Endothelial cell of umbilical vein (primary cell): Measurements from ENCODE around the gene ERAL1. TPM values are rescaled to one million over a fixed set of nuclear protein-coding genes. Genes with fewer than 3 reads are reported as not detected.

Experiments used
- BruUV-seq: library from RNA; stranded (reverse); fragments of 400-500 nt; replicated peaks from 2 replicates; lab custom pipeline; 2021; lab: Mats Ljungman, UMichigan
- CTCF ChIA-PET: fragments of 300-600, 350-600 bp; sonication (Branson Sonifier 250); formaldehyde crosslinking; loops from one replicate; lab custom pipeline; 2021; ENCODE audit warnings: antibody characterized with exemption, inconsistent platforms; lab: Charles Lee
- POLR2A ChIA-PET: fragments of 300-600, 350-600 bp; sonication (Branson Sonifier 250); formaldehyde crosslinking; loops from one replicate; lab custom pipeline; 2021; ENCODE audit warnings: antibody characterized with exemption, inconsistent platforms; lab: Charles Lee
- DNase-seq: peaks from one replicate; pipeline ENCODE4 v3.0.0-alpha.2; 2011; ENCODE audit warnings: low read depth, low spot score
- FAIRE-seq: peaks from 2 replicates; lab custom pipeline; 2011; peaks lifted over from hg19 to GRCh38; lab: Jason Lieb, UNC
- H2AFZ ChIP-seq: 2 replicates; pipeline ENCODE4 v1.6.0; 2012; ENCODE audit warnings: low read depth, low read length, control low read depth, inconsistent platforms
- H3K27ac ChIP-seq: 2 replicates; pipeline ENCODE4 v1.5.1; 2011; ENCODE audit warnings: low read depth, mild to moderate bottlenecking, control low read depth, low read length, moderate library complexity; ENCODE audit not compliant: insufficient read depth
- H3K27me3 ChIP-seq, 2 experiments: 2 replicates each; pipeline versions ENCODE4 v1.6.0 to v1.6.1; 2011; ENCODE audit warnings: low read length in 2 of 2, mixed read lengths in 1 of 2; ENCODE audit not compliant: control insufficient read depth in 2 of 2, insufficient read depth in 2 of 2
- H3K36me3 ChIP-seq, 2 experiments: 2 replicates in 1 of 2; 3 replicates in 1 of 2; pipeline ENCODE4 v1.5.1; 2011; ENCODE audit warnings: low read length in 2 of 2, mild to moderate bottlenecking in 1 of 2, moderate library complexity in 1 of 2; ENCODE audit not compliant: control insufficient read depth in 2 of 2, insufficient read depth in 2 of 2; ENCODE audit errors: extremely low read depth in 1 of 2
- H3K4me1 ChIP-seq: 3 replicates; pipeline ENCODE4 v1.5.1; 2011; ENCODE audit warnings: mild to moderate bottlenecking, low read length; ENCODE audit not compliant: control insufficient read depth, insufficient read depth; ENCODE audit errors: extremely low read depth
- H3K4me2 ChIP-seq: 2 replicates; pipeline ENCODE4 v1.6.1; 2011; ENCODE audit warnings: low read length, control low read depth, mixed read lengths; ENCODE audit not compliant: insufficient read depth
- H3K4me3 ChIP-seq, 3 experiments: fragments of 200-600 bp in 1 of 3; sonication (generic), shearing (Covaris generic) in 1 of 3; replicated peaks in 1 of 3; 2 replicates each; pipeline ENCODE4 v1.5.1; 2011 to 2016; ENCODE audit warnings: control low read depth in 3 of 3, low read length in 3 of 3, mild to moderate bottlenecking in 2 of 3, inconsistent platforms in 1 of 3, low read depth in 1 of 3, moderate library complexity in 1 of 3; ENCODE audit not compliant: insufficient read depth in 1 of 3
- H3K79me2 ChIP-seq: 2 replicates; pipeline ENCODE4 v1.6.0; 2012; ENCODE audit warnings: low read length, inconsistent platforms; ENCODE audit not compliant: control insufficient read depth, insufficient read depth
- H3K9ac ChIP-seq: replicated peaks from 2 replicates; pipeline ENCODE3; 2011; ENCODE audit warnings: low read length, control low read depth; ENCODE audit not compliant: insufficient read depth; ENCODE audit errors: extremely low read depth
- H3K9me1 ChIP-seq: replicated peaks from 3 replicates; pipeline ENCODE4 v1.6.0; 2011; ENCODE audit warnings: mild to moderate bottlenecking, low read length; ENCODE audit not compliant: control insufficient read depth, insufficient read depth; ENCODE audit errors: extremely low read depth
- H3K9me3 ChIP-seq: replicated peaks from 2 replicates; pipeline ENCODE4 v1.5.1; 2012; ENCODE audit warnings: low read length, inconsistent platforms; ENCODE audit not compliant: control insufficient read depth, insufficient read depth
- H4K20me1 ChIP-seq: replicated peaks from 2 replicates; pipeline ENCODE3; 2011; ENCODE audit warnings: mild to moderate bottlenecking, low read length; ENCODE audit not compliant: control insufficient read depth, insufficient read depth; ENCODE audit errors: extremely low read depth
- CTCF ChIP-seq, 2 donors: IDR thresholded peaks; 1 replicate in 1 of 2; 2 replicates in 1 of 2; pipeline ENCODE4 v1.5.1; 2011; ENCODE audit warnings: low read length in 2 of 2, mild to moderate bottlenecking in 2 of 2, moderate library complexity in 2 of 2, control low read depth in 1 of 2, inconsistent platforms in 1 of 2, low read depth in 1 of 2; ENCODE audit not compliant: insufficient read depth in 1 of 2; ENCODE audit errors: extremely low read depth in 1 of 2
- EZH2 ChIP-seq: IDR thresholded peaks from 2 replicates; pipeline ENCODE4 v1.6.1; 2012; ENCODE audit warnings: borderline replicate concordance, low read depth, mild to moderate bottlenecking, moderate library complexity, low read length, inconsistent platforms; ENCODE audit not compliant: severe bottlenecking
- FOS ChIP-seq: IDR thresholded peaks from 2 replicates; pipeline ENCODE4 v1.6.1; 2011; ENCODE audit warnings: mild to moderate bottlenecking, low read length, moderate library complexity, borderline replicate concordance; ENCODE audit not compliant: insufficient read depth
- GATA2 ChIP-seq: IDR thresholded peaks from 2 replicates; pipeline ENCODE4 v1.7.0; 2011; ENCODE audit warnings: low read depth, mild to moderate bottlenecking, moderate library complexity, mixed read lengths, low read length; ENCODE audit not compliant: insufficient read length, insufficient read depth
- JUN ChIP-seq: IDR thresholded peaks from 2 replicates; pipeline ENCODE4 v1.6.1; 2011; ENCODE audit warnings: borderline replicate concordance, low read depth; ENCODE audit not compliant: insufficient read length, insufficient read depth
- MAX ChIP-seq: IDR thresholded peaks from 2 replicates; pipeline ENCODE4 v1.6.1; 2011; ENCODE audit not compliant: insufficient read depth, insufficient read length
- MYC ChIP-seq: IDR thresholded peaks from one replicate; pipeline ENCODE4 v1.6.1; 2011; ENCODE audit warnings: mild to moderate bottlenecking, low read depth, low read length
- POLR2A ChIP-seq: IDR thresholded peaks from 2 replicates; pipeline ENCODE4 v1.6.1; 2012; ENCODE audit warnings: low read depth, mild to moderate bottlenecking, control low read depth, low read length
- POLR2AphosphoS5 ChIP-seq: IDR thresholded peaks from 2 replicates; pipeline ENCODE4 v1.6.1; 2012; ENCODE audit warnings: low read depth, mild to moderate bottlenecking, control low read depth, low read length, moderate library complexity; ENCODE audit not compliant: insufficient read depth
- dilution Hi-C: fragments of 300-500 bp; cut with MboI; formaldehyde crosslinking; loops from one replicate; pipeline ENCODE4 v1.15.0; 2019; ENCODE audit warnings: low sequenced_read_pairs; ENCODE audit not compliant: extremely low pct_ligation_motif_present
- intact Hi-C: fragments of 100-400 bp; cut with micrococcal nuclease; formaldehyde crosslinking; loops from one replicate; pipeline ENCODE4 v1.10.0; 2022
- polyA plus RNA-seq, 4 experiments: library from polyadenylated mRNA; depleted of rRNA in 3 of 4; stranded (reverse) in 3 of 4; unstranded in 1 of 4; fragments of >200 nt; gene quantifications; 2 replicates each; pipeline versions ENCODE4 v1.2.1 to v1.2.3, GENCODE V29; 2011 to 2012; ENCODE audit warnings: missing spikeins in 1 of 4
- total RNA-seq: library from RNA; stranded (reverse); gene quantifications from 2 replicates; pipeline ENCODE4 v1.2.3, GENCODE V29; 2021

ERAL1 gene
- total and polyA plus RNA-seq, 2 donors (not counting 3 experiments of a cell fraction or from before 2014, with no cell fraction given) = 58.0 to 86.6 TPM

- no peaks in the 10 kb centered on the region for H3K9me1 ChIP-seq
- CTCF ChIA-PET = interaction anchor here (1.5 to 2.5 kb wide), 3 partner anchors 32 to 121 kb away, joined by 5 to 9 read pairs (median 6); no protein-coding TSS in a partner anchor
Measured at GRCh38 chr17:28881533-28882056, 26.8 kb downstream of the ERAL1 start.

More at GRCh38 chr17:28881533-28882056, 26.8 kb downstream of the ERAL1 start:
- DNase-seq (no peak), FAIRE-seq (no peak)
- no peak overlapping the region for H2AFZ ChIP-seq
- no peak overlapping the region for H3K27ac ChIP-seq
- BruUV-seq = no TSS peak
- POLR2A ChIA-PET = no interaction called here
- no peak overlapping the region for H3K9ac ChIP-seq
- no peaks in the 10 kb centered on the region for H4K20me1 ChIP-seq
- peaks cover 11 to 59% of the 10 kb centered on the region in 2 experiments for H3K36me3 ChIP-seq
- intact Hi-C loops (no loop called here), dilution Hi-C loops (no loop called here)
- H3K4me3 ChIP-seq = no peak overlapping the region
- no peak for TF ChIP-seq CTCF (IDR thresholded peaks at IDR 0.05; ENCODE audit: extremely low read depth in 1 of 2, insufficient read depth in 1 of 2, low read depth in 1 of 2, low read length in 2 of 2)
- TF ChIP-seq POLR2A = no peak
- TF ChIP-seq EZH2 = no peak
- no peak for TF ChIP-seq MAX
- TF ChIP-seq POLR2AphosphoS5 = no peak
- no peak for TF ChIP-seq MYC
- no peak for TF ChIP-seq FOS
- TF ChIP-seq JUN = no peak
- no peak for TF ChIP-seq GATA2
- no peaks in the 10 kb centered on the region for H3K9me3 ChIP-seq
- H3K4me1 ChIP-seq = no peaks in the 10 kb centered on the region
- H3K27me3 ChIP-seq = no peaks in the 10 kb centered on the region
- H3K79me2 ChIP-seq = no peaks in the 10 kb centered on the region
- no peak overlapping the region for H3K4me2 ChIP-seq
